ENCODE measurements around the gene MYH10. TPM values are rescaled to one million over a fixed set of nuclear protein-coding genes. Genes with fewer than 3 reads are reported as not detected.

MYH10 gene
- total and polyA plus RNA-seq, 2 experiments from 2014 or later: 75.6 to 87.8 TPM

GRCh38 chr17:8593276-8593675 lies 37.2 kb downstream of the MYH10 start:
- Histone ChIP-seq H2AFZ (no peak overlapping the region), H3K4me1 (ENCODE audit: insufficient read depth) (no peaks in the 10 kb centered on the region), H3K79me2 (peaks cover 72% of the 10 kb centered on the region), H3K9me2 (replicated peaks; ENCODE audit: insufficient read depth) (no peaks in the 10 kb centered on the region), H3K4me3 (no peak overlapping the region), H3K4me2 (no peak overlapping the region), H3K9me3 (ENCODE audit: low read depth) (no peaks in the 10 kb centered on the region), H3K27ac (no peak overlapping the region), H4K20me1 (ENCODE audit: insufficient read depth, poor library complexity, severe bottlenecking) (peaks cover 6% of the 10 kb centered on the region), H3K36me3 (replicated peaks; ENCODE audit: insufficient read depth, low read depth) (no peaks in the 10 kb centered on the region), H3K27me3 (no peaks in the 10 kb centered on the region)
- no peak for DNase-seq (ENCODE audit: low spot score)
- TF ChIP-seq CTCF (IDR thresholded peaks at IDR 0.05; ENCODE audit: poor library complexity) (no peak), EZH2phosphoT487 (IDR thresholded peaks at IDR 0.05; ENCODE audit: low read depth, severe bottlenecking, unreplicated experiment) (no peak), EZH2 (IDR thresholded peaks at IDR 0.05; ENCODE audit: borderline replicate concordance) (no peak)
- 97% methylated on average over 2 of the region's 2 CpGs for WGBS (ENCODE audit: low lambda C conversion rate, missing lambda C conversion rate)

GRCh38 chr17:8588877-8589554 lies 41.5 kb downstream of the MYH10 start:
- H3K9me3 ChIP-seq (ENCODE audit: low read depth): no peaks in the 10 kb centered on the region
- H3K27me3 ChIP-seq: no peaks in the 10 kb centered on the region
- H3K9me2 ChIP-seq (replicated peaks; ENCODE audit: insufficient read depth): no peaks in the 10 kb centered on the region
- no peak overlapping the region for H3K27ac ChIP-seq
- H3K36me3 ChIP-seq (replicated peaks; ENCODE audit: insufficient read depth, low read depth): no peaks in the 10 kb centered on the region
- TF ChIP-seq EZH2phosphoT487 (IDR thresholded peaks at IDR 0.05; ENCODE audit: low read depth, severe bottlenecking, unreplicated experiment): no peak
- TF ChIP-seq EZH2 (IDR thresholded peaks at IDR 0.05; ENCODE audit: borderline replicate concordance): no peak
- TF ChIP-seq CTCF (IDR thresholded peaks at IDR 0.05; ENCODE audit: poor library complexity): no peak
- 76% methylated on average over 8 of the region's 8 CpGs for WGBS (ENCODE audit: low lambda C conversion rate, missing lambda C conversion rate)
- DNase-seq (ENCODE audit: low spot score): no peak
- peaks cover 6% of the 10 kb centered on the region for H4K20me1 ChIP-seq (ENCODE audit: insufficient read depth, poor library complexity, severe bottlenecking)
- H3K4me1 ChIP-seq (ENCODE audit: insufficient read depth): no peaks in the 10 kb centered on the region
- no peak overlapping the region for H3K4me2 ChIP-seq
- H3K4me3 ChIP-seq: no peak overlapping the region
- peaks cover 75% of the 10 kb centered on the region for H3K79me2 ChIP-seq
- no peak overlapping the region for H2AFZ ChIP-seq

- WGBS (ENCODE audit: low lambda C conversion rate, missing lambda C conversion rate): 81% methylated on average over 4 of the region's 4 CpGs
- DNase-seq (ENCODE audit: low spot score): no peak
- no peaks in the 10 kb centered on the region for H3K4me1 ChIP-seq (ENCODE audit: insufficient read depth)
Observed at GRCh38 chr17:8586766-8587165, 43.8 kb downstream of the MYH10 start.

More at GRCh38 chr17:8586766-8587165, 43.8 kb downstream of the MYH10 start:
- H3K27ac ChIP-seq: peak overlapping the region; percentile 40
- H2AFZ ChIP-seq: no peak overlapping the region
- no peak overlapping the region for H3K4me2 ChIP-seq
- no peak for TF ChIP-seq EZH2 (IDR thresholded peaks at IDR 0.05; ENCODE audit: borderline replicate concordance)
- no peak for TF ChIP-seq EZH2phosphoT487 (IDR thresholded peaks at IDR 0.05; ENCODE audit: low read depth, severe bottlenecking, unreplicated experiment)
- no peak for TF ChIP-seq CTCF (IDR thresholded peaks at IDR 0.05; ENCODE audit: poor library complexity)
- H3K79me2 ChIP-seq: peaks cover 74% of the 10 kb centered on the region
- H4K20me1 ChIP-seq (ENCODE audit: insufficient read depth, poor library complexity, severe bottlenecking): peaks cover 5% of the 10 kb centered on the region
- no peaks in the 10 kb centered on the region for H3K36me3 ChIP-seq (replicated peaks; ENCODE audit: insufficient read depth, low read depth)
- H3K9me3 ChIP-seq (ENCODE audit: low read depth): no peaks in the 10 kb centered on the region
- no peaks in the 10 kb centered on the region for H3K27me3 ChIP-seq
- no peaks in the 10 kb centered on the region for H3K9me2 ChIP-seq (replicated peaks; ENCODE audit: insufficient read depth)
- no peak overlapping the region for H3K4me3 ChIP-seq
